Hepatocyte (in vitro differentiated cells): Measurements from ENCODE around the gene KRTAP5-6.

Experiments
- EZH2phosphoT487 ChIP-seq: fragments of 200-600 bp; sonication (generic); IDR thresholded peaks from one replicate; pipeline ENCODE4 v1.6.1; 2018; ENCODE audit warnings: antibody characterized with exemption, mild to moderate bottlenecking, low read depth, moderate library complexity; ENCODE audit not compliant: unreplicated experiment, severe bottlenecking
- TF ChIP-seq, protein P1 (sequence below): fragments of 200-600 bp; sonication (generic); IDR thresholded peaks from 2 replicates; pipeline ENCODE4 v1.5.1; 2016; ENCODE audit warnings: antibody characterized with exemption, mild to moderate bottlenecking; ENCODE audit not compliant: poor library complexity

DNA sequence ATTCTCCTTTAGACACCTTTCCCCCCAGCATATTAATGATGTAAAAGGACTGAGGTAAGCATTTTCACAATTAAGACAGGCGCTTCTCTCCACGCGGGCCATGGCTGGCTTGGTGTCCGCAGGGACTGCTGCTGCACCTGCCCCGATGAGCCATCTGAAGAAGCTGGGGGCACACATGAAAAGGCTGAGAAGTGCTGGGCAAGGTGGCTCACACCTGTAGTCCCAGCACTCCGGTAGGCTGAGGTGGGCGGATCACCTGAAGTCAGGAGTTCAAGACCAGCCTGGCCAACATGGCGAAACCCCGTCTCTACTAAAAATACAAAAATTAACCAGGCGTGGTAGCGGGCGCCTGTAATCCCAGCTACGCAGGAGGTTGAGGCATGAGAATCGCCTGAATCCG lies 21.3 kb downstream of the KRTAP5-6 start:
- TF ChIP-seq, protein P1, sequence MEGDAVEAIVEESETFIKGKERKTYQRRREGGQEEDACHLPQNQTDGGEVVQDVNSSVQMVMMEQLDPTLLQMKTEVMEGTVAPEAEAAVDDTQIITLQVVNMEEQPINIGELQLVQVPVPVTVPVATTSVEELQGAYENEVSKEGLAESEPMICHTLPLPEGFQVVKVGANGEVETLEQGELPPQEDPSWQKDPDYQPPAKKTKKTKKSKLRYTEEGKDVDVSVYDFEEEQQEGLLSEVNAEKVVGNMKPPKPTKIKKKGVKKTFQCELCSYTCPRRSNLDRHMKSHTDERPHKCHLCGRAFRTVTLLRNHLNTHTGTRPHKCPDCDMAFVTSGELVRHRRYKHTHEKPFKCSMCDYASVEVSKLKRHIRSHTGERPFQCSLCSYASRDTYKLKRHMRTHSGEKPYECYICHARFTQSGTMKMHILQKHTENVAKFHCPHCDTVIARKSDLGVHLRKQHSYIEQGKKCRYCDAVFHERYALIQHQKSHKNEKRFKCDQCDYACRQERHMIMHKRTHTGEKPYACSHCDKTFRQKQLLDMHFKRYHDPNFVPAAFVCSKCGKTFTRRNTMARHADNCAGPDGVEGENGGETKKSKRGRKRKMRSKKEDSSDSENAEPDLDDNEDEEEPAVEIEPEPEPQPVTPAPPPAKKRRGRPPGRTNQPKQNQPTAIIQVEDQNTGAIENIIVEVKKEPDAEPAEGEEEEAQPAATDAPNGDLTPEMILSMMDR = no peak
- no peak for TF ChIP-seq EZH2phosphoT487
